Activated T-helper 1 cell treated with anti-CD3 and anti-CD28 coated beads, Interleukin-12 subunit alpha, Interleukin-12 subunit beta, Interleukin-2, Interleukin-4 antibody, amounts not matched to agents 30 ng/mL and 10 ng/mL and 1 ng/mL, durations not matched to agents 14 hours and 24 hours and 36 hours (primary cell): ENCODE measurements around the gene C16orf96. TPM values are rescaled to one million over a fixed set of nuclear protein-coding genes. Genes with fewer than 3 reads are reported as not detected.
A peak's percentile ranks its signal among the peaks of the same experiment; 100 is the strongest.

Source experiments
- DNase-seq: peaks from one replicate; pipeline ENCODE4 v3.0.0; 2021; ENCODE audit warnings: low spot score
- H3K27ac Mint-ChIP-seq: one replicate; pipeline ENCODE4 v1.8.0; 2021; ENCODE audit warnings: mild to moderate bottlenecking, mixed read lengths
- H3K27me3 Mint-ChIP-seq: one replicate; pipeline ENCODE4 v1.8.0; 2022; ENCODE audit warnings: mild to moderate bottlenecking, moderate library complexity, mixed read lengths; ENCODE audit not compliant: insufficient read depth
- H3K36me3 Mint-ChIP-seq: one replicate; pipeline ENCODE4 v1.8.0; 2021; ENCODE audit warnings: low read depth, mixed read lengths
- H3K4me1 Mint-ChIP-seq: one replicate; pipeline ENCODE4 v1.8.0; 2021; ENCODE audit warnings: low read depth, mixed read lengths
- H3K4me3 Mint-ChIP-seq: one replicate; pipeline ENCODE4 v1.8.0; 2021; ENCODE audit warnings: mild to moderate bottlenecking, moderate library complexity, mixed read lengths
- H3K9me3 Mint-ChIP-seq: one replicate; pipeline ENCODE4 v1.8.0; 2021; ENCODE audit warnings: mixed read lengths
- intact Hi-C: fragments of 100-400 bp; cut with micrococcal nuclease; formaldehyde crosslinking; loops from one replicate; pipeline ENCODE4 v1.15.1; 2024
- total RNA-seq: library from RNA; stranded (reverse); gene quantifications from 2 replicates; pipeline ENCODE4 v1.2.3, GENCODE V29; 2022

The C16orf96 gene
- total RNA-seq, 1 donor from 2014 or later, result not detected

DNA sequence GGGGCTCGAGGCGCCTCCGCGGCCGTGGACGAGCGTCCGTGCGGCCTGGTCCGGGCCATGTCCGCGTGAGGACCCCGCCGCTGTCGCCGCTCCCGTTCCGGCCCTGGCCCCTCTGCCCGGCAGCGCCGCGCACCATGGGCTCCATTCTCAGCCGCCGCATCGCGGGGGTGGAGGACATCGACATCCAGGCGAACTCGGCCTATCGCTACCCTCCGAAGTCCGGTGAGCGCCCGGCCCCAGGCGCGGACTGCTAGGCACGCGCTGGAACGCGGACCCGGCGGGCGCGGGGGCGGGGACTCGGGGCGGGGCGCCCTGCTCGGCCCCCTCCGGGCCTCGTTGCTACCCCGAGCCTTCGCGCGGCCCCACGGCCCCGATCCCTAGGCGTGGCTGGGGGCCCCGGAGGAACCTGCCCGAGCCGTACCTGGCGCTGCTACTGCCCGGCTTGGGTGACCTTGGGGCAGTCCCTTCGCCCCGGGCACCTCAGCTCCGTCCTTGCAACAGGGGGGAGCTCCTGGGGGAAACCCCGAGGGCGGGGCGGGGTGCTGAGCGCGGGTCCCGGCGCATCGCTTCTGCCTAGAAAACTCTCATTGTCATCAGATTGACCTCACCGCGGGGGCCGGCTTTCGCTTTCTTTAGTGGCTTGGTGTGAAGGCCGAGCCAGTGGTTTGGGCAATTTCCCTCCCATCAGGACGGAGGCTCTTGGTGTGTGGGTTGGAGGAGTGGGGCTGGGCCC is 68.9 kb downstream of the C16orf96 start:
- H3K9me3 Mint-ChIP-seq, result no peaks in the 10 kb centered on the region
- peak; percentile 74 for DNase-seq
- peaks cover 22% of the 10 kb centered on the region for H3K4me1 Mint-ChIP-seq
- peaks cover 12% of the 10 kb centered on the region for H3K36me3 Mint-ChIP-seq
- H3K4me3 Mint-ChIP-seq, result peak overlapping the region; percentile 99
- intact Hi-C loops, result loop anchor here (1.0 to 2.0 kb wide), 12 partner anchors 9 to 274 kb away; partner anchors contain the start of genes ANKS3, CDIP1, DNAAF8 and DNAJA3
- H3K27me3 Mint-ChIP-seq, result no peaks in the 10 kb centered on the region
- H3K27ac Mint-ChIP-seq, result peak overlapping the region; percentile 95

DNA sequence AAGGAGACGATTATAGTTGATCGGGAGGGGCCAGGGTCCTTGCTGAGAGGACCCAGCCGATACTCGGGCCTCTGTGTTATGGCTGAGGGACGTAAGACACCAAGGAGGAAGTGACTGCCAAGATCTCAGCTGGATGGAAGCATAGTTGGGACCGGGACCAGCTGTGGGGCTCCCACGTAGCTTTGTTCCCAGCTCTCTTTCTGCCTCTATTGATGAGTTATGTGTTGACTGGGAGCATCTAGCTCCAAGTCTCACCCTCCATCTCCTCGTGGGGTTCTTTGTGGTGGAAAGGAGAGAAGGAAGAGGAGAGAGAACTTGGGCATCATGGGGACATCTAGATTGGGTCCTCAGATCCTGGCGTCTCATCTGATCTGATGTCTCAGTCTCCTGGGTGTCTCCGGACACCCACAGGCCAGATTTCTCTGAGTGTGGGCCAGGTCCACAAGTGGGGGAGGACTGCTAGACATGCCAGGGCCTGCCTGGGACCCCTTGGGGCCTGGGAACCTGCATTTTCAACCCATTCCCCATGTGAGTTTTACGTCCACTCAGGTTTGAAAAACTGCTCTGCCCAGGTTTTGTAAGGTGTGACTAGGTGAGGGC is 69.5 kb downstream of the C16orf96 start:
- peak overlapping the region; percentile 99 for H3K4me3 Mint-ChIP-seq
- no peak for DNase-seq
- intact Hi-C loops, result loop anchor here (1.0 to 2.0 kb wide), 9 partner anchors 51 to 275 kb away; partner anchors contain the start of genes ANKS3, CDIP1, DNAAF8 and DNAJA3
- H3K27ac Mint-ChIP-seq, result peak overlapping the region; percentile 95
- H3K4me1 Mint-ChIP-seq, result peaks cover 22% of the 10 kb centered on the region
- H3K36me3 Mint-ChIP-seq, result peaks cover 12% of the 10 kb centered on the region
- no peaks in the 10 kb centered on the region for H3K9me3 Mint-ChIP-seq
- no peaks in the 10 kb centered on the region for H3K27me3 Mint-ChIP-seq

- Mint-ChIP-seq H3K27ac (peak overlapping the region; percentile 48), H3K4me1 (peaks cover 26% of the 10 kb centered on the region), H3K36me3 (peaks cover 18% of the 10 kb centered on the region), H3K4me3 (peak overlapping the region; percentile 99), H3K27me3 (no peaks in the 10 kb centered on the region), H3K9me3 (peaks cover 6% of the 10 kb centered on the region)
- intact Hi-C loops, result no loop called here
- no peak for DNase-seq
These were observed 70.3 kb downstream of the C16orf96 start for GRCh38 chr16:4626396-4626795.

GRCh38 chr16:4628283-4628682 is 72.1 kb downstream of the C16orf96 start:
- peaks cover 26% of the 10 kb centered on the region for H3K4me1 Mint-ChIP-seq
- peaks cover 8% of the 10 kb centered on the region for H3K9me3 Mint-ChIP-seq
- intact Hi-C loops, result no loop called here
- no peak for DNase-seq
- H3K27me3 Mint-ChIP-seq, result no peaks in the 10 kb centered on the region
- H3K4me3 Mint-ChIP-seq, result no peak overlapping the region
- H3K27ac Mint-ChIP-seq, result no peak overlapping the region
- peaks cover 21% of the 10 kb centered on the region for H3K36me3 Mint-ChIP-seq

GRCh38 chr16:4631444-4631843 is 75.3 kb downstream of the C16orf96 start:
- H3K4me1 Mint-ChIP-seq, result peaks cover 13% of the 10 kb centered on the region
- intact Hi-C loops, result no loop called here
- no peak for DNase-seq
- no peak overlapping the region for H3K4me3 Mint-ChIP-seq
- H3K9me3 Mint-ChIP-seq, result peaks cover 8% of the 10 kb centered on the region
- H3K27me3 Mint-ChIP-seq, result no peaks in the 10 kb centered on the region
- H3K36me3 Mint-ChIP-seq, result peaks cover 16% of the 10 kb centered on the region
- no peak overlapping the region for H3K27ac Mint-ChIP-seq

GRCh38 chr16:4633910-4634635 is 77.9 kb downstream of the C16orf96 start:
- H3K4me1 Mint-ChIP-seq, result peaks cover 4% of the 10 kb centered on the region
- H3K4me3 Mint-ChIP-seq, result no peak overlapping the region
- no peak overlapping the region for H3K27ac Mint-ChIP-seq
- H3K9me3 Mint-ChIP-seq, result peaks cover 8% of the 10 kb centered on the region
- H3K27me3 Mint-ChIP-seq, result no peaks in the 10 kb centered on the region
- intact Hi-C loops, result no loop called here
- H3K36me3 Mint-ChIP-seq, result peaks cover 9% of the 10 kb centered on the region
- DNase-seq, result no peak

DNA sequence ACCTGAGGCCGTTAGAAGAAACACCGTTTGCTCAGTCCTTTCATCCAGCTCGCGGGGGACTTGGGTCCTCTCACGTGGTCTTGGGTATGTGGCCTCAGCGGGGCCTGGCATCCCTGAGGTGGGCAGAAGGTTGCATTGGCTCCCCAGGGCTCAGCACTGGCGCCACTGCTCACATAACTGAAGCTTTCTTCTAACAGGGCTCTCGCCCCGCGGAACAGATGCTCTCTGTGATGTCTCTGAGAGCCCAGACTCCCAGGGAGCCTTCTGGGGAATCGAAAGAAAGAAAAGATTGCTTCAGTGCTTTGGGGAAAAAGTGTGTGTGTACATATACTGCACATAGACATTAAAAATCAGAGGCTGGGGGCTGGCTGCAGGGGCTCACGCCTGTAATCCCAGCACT is 78.6 kb downstream of the C16orf96 start:
- Mint-ChIP-seq H3K27me3 (no peaks in the 10 kb centered on the region), H3K36me3 (peaks cover 9% of the 10 kb centered on the region), H3K4me3 (no peak overlapping the region), H3K27ac (no peak overlapping the region), H3K4me1 (peaks cover 4% of the 10 kb centered on the region), H3K9me3 (peaks cover 8% of the 10 kb centered on the region)
- no peak for DNase-seq
- intact Hi-C loops, result no loop called here

GRCh38 chr16:4636196-4636595 is 80.1 kb downstream of the C16orf96 start:
- H3K27me3 Mint-ChIP-seq, result no peaks in the 10 kb centered on the region
- no peak for DNase-seq
- H3K27ac Mint-ChIP-seq, result no peak overlapping the region
- H3K4me1 Mint-ChIP-seq, result peaks cover 7% of the 10 kb centered on the region
- H3K4me3 Mint-ChIP-seq, result no peak overlapping the region
- H3K9me3 Mint-ChIP-seq, result peaks cover 4% of the 10 kb centered on the region
- H3K36me3 Mint-ChIP-seq, result peaks cover 5% of the 10 kb centered on the region
- intact Hi-C loops, result no loop called here

DNA sequence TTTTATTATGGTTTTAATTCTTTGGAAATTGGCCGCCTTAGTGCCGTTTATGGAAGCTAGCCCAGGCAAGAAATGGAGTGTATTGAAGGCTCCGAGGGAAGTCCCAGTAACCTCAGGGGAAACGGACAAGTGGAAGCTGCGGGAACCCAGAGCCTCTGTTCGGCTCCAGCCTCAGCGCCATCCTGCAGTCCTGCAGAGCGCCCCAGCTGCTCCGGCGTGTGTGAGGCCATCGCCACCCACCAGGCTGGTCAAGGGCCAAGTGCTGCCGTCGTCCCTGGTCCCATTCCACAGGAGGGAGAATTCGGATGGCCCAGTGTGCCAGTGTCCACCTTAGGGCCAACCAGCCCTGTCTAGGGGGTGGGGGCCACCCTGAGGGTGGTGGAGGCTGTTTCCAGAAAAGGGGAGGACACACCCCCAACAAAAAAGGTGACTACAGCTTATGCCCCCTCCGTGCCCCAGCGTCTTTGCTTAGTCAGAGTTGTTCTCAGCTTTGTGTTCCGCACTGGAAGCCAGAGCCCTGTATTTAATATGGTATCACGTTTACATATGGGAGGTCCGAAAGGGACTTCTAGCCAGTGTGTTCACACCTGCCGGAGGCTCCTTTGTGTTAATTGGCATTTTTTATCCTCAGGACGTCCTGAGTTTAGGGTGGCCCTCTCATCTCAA is 81.5 kb downstream of the C16orf96 start:
- no peak for DNase-seq
- Mint-ChIP-seq H3K36me3 (no peaks in the 10 kb centered on the region), H3K4me3 (no peak overlapping the region), H3K4me1 (peaks cover 5% of the 10 kb centered on the region), H3K9me3 (no peaks in the 10 kb centered on the region), H3K27me3 (no peaks in the 10 kb centered on the region), H3K27ac (no peak overlapping the region)
- intact Hi-C loops, result no loop called here

DNA sequence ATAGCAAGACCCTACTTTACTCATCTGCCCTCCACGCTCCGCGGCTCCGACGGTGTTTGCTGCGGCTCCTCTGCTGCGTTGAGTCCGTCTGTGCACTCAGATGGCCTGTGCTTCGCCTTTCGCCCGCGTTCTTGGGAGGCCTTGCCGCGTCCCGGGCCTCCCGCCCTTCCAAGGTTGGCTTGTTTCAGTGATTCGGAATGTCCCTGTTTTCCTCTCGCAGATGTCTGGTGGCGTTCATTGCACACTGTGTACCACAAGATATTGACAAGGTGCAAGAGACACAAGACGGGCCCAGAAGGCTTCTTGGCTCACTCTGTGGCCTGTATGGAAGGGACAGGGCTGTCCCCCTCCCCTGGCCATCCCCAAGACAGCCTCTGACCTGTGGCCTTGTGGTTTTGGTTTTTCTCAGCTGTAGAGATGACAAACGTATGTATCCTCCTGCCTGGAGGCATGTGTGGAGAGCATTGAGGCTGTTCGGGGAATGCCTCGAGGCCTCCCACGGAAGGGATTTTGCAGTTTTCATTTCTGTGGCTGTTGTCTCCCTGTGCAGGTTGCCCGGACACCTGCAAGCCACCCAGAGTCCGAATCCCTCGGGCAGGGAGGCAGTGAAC is 83.9 kb downstream of the C16orf96 start:
- no peak overlapping the region for H3K27ac Mint-ChIP-seq
- intact Hi-C loops, result no loop called here

GRCh38 chr16:4640572-4641305 is 84.6 kb downstream of the C16orf96 start:
- no peaks in the 10 kb centered on the region for H3K9me3 Mint-ChIP-seq

More for the DNA sequence above, 83.9 kb downstream of the C16orf96 start:
- Mint-ChIP-seq H3K4me3 (no peak overlapping the region), H3K4me1 (peaks cover 5% of the 10 kb centered on the region), H3K27me3 (no peaks in the 10 kb centered on the region), H3K9me3 (no peaks in the 10 kb centered on the region), H3K36me3 (no peaks in the 10 kb centered on the region)
- no peak for DNase-seq

GRCh38 chr16:4641306-4641687 is 85.2 kb downstream of the C16orf96 start:
- Mint-ChIP-seq H3K27ac (peak overlapping the region; percentile 52), H3K4me3 (no peak overlapping the region), H3K36me3 (no peaks in the 10 kb centered on the region), H3K4me1 (peaks cover 12% of the 10 kb centered on the region), H3K9me3 (no peaks in the 10 kb centered on the region), H3K27me3 (no peaks in the 10 kb centered on the region)
- DNase-seq, result no peak
- intact Hi-C loops, result no loop called here

More at GRCh38 chr16:4640572-4641305, 84.6 kb downstream of the C16orf96 start:
- no peak for DNase-seq
- no peaks in the 10 kb centered on the region for H3K36me3 Mint-ChIP-seq
- H3K27me3 Mint-ChIP-seq, result no peaks in the 10 kb centered on the region
- no peak overlapping the region for H3K4me3 Mint-ChIP-seq
- intact Hi-C loops, result no loop called here
- peak overlapping the region; percentile 52 for H3K27ac Mint-ChIP-seq
- peaks cover 11% of the 10 kb centered on the region for H3K4me1 Mint-ChIP-seq
